T-helper 22 cell (primary cell): ENCODE results near the gene NUB1.

ENCODE experiments used
- DNase-seq: peaks from one replicate; pipeline ENCODE4 v3.0.0-alpha.2; 2020; ENCODE audit warnings: low read depth

Gene NUB1

GRCh38 chr7:151378011-151378410 lies 36.4 kb downstream of the NUB1 start:
- no peak for DNase-seq

GRCh38 chr7:151378496-151379192 lies 37.0 kb downstream of the NUB1 start:
- no peak for DNase-seq

GRCh38 chr7:151379193-151379520 lies 37.5 kb downstream of the NUB1 start:
- DNase-seq = no peak

DNA sequence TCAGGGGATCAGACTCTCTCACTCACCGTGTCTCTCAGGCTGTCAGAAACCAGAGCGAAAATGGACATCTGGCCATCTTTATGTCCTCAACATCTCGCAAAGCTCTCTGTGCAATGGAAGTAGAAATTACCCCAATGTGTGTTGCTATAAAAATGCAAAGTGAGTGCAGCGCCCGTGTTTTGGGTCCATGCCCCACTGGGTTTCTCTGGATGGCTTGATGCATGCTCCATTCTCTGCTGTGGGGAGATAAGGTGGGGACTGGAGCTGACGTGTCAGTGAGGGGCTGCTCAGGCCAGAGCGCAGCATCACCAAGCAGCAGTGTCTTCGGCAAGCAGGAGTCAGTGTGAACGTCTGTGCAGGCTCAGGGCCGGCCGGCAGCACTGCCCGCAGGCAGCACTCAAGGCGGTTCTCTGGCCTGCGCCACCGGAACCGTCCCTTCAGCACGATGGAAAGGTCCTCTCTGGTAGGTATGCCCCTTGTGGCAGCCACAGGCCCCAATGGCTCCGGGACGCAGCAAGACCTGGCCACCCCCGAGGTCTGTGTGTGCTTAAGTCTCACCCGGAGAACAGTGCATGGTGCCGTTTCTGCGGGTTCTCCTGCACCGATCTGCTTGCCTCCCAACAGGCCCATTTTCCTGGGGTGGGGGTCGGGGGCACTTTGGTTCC lies 38.1 kb downstream of the NUB1 start:
- DNase-seq = no peak

DNA sequence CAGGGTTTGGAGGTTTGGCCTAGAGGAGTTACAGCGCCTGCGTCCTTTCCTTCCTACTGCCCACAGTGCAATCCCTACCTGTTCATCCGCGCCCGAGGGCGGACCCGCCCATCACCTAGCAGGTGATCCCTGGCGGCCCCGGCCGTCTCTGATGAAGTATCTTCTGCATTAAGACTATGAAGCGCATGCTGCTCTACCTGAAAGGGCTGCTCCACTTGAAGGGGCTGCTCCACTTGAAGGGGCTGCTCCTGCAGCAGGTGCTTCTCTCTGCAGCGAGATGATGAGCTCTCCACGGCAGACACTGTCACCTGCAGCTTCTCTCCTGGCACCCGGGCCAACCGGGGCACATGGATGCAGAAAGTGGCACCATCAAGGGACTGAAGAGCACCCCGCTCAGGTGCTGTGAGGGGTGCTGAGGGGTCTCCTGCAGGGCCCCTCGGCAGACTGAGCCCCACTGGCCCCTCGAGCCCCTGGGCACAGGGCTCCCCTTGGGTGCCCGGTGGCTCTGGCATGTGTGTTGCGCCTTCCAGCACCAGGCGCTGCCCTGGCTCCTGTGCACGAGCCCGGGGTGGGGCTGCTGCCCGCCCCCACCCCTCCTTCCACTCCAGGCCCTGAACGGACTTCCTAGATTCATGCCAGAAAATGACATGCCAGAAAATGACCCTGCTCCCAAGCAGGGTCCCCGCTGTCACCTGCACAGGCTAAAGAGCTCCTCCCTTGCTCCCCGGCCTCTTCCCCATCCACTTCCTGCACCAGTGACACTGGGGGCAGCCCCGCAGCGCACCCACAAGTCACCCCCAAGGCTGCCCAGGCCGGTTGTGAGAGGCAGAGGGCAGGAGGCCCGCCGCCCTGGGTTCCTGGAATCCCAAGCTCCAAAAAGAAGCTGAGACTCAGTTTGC lies 38.8 kb downstream of the NUB1 start:
- no peak for DNase-seq

GRCh38 chr7:151381098-151381347 lies 39.4 kb downstream of the NUB1 start:
- no peak for DNase-seq

DNA sequence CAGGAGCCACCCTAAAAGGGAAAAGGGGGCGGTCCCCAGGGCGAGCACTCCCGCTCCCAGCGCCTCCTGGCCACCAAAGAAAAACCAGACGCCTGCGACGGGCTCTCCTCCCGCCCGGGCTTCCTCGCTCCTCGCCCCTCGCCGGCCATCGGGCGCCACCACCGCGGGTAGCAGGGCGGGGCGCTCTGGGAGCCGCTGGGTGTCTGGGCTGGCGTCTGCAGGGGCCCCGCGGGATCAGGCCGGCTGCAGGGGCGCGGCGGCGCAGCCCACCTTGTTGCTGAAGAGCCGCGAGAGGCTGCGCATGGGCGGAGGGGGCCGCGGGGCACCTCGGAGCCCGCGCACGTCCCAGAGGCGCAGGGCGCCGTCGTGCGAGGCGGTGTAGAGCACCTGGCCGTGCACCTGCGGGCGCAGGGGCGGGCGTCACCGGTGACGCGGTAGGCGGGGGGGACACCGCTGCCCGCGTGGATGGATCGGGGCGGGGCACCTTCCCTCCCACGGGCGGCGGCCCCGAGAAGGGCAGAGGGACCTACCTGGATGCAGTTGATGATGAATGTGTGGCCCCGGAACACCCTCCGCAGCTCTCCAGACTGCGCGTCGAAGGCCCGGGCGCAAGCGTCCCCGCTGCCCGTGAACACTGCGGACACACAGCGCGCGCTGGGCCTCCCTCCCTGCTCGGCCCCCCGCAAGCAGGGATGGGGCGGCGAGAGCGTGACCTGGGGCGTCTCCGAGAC lies 39.9 kb downstream of the NUB1 start:
- peak; percentile 80 for DNase-seq

GRCh38 chr7:151382079-151382885 lies 40.7 kb downstream of the NUB1 start:
- DNase-seq = peak; percentile 74

GRCh38 chr7:151383638-151384351 lies 42.2 kb downstream of the NUB1 start:
- DNase-seq = no peak

DNA sequence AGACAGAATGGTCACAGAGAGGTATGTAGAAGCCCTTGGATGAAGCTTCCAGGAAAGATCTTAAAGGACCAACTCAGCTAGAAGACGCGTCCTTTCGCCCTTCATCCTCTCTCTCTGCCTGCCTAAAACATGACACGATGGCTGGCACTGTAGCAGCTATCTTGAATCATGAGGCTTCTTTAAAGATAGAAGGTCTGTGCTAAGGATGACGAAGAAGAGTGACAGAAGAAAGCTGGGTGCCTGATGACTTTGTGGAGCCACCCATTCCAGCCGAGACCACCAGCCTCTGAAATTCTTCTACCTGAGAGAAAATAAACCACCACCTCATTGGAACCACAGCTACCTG lies 42.7 kb downstream of the NUB1 start:
- DNase-seq = no peak

DNA sequence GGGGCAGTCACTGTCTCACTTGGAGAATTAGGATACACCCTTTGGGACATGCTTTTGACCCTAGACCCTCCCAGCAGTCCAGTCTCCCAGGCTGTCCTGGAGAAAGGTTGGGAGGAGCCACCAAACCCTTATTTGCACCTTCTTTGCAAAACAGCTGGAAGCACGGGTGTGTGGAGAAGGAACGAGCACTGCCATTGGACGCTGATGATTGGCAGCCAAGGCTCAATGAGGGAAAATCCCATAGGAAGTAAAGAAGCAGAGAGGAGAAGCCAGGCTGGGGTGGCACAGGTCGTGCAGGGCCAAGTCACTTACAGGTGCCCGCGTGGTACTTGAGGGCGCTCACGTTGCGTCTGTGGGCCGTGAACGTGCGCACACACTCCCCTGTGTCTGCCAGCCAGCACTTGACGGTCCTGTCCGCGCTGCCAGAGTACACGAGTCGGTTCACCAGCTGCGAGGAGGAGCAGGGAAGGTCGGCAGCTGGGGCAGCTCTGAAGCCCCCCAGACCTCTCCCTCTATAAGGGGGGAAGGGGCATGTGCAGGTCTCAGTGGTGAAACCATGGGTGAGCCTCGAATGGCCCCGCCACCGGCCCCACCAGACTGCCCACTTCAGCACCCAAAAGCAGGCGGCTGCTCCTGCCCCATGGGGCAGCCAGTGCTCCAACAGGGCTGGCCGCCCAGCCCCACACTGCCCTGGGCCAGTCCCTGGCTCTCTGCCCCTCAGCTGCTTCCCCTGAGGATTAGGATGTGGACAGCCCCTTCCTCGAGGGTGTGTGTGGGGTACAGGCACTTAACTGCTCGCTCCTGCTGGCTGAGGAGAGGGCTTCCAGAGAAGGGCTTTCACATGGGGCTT lies 43.4 kb downstream of the NUB1 start:
- no peak for DNase-seq

GRCh38 chr7:151385626-151386300 lies 44.2 kb downstream of the NUB1 start:
- no peak for DNase-seq

DNA sequence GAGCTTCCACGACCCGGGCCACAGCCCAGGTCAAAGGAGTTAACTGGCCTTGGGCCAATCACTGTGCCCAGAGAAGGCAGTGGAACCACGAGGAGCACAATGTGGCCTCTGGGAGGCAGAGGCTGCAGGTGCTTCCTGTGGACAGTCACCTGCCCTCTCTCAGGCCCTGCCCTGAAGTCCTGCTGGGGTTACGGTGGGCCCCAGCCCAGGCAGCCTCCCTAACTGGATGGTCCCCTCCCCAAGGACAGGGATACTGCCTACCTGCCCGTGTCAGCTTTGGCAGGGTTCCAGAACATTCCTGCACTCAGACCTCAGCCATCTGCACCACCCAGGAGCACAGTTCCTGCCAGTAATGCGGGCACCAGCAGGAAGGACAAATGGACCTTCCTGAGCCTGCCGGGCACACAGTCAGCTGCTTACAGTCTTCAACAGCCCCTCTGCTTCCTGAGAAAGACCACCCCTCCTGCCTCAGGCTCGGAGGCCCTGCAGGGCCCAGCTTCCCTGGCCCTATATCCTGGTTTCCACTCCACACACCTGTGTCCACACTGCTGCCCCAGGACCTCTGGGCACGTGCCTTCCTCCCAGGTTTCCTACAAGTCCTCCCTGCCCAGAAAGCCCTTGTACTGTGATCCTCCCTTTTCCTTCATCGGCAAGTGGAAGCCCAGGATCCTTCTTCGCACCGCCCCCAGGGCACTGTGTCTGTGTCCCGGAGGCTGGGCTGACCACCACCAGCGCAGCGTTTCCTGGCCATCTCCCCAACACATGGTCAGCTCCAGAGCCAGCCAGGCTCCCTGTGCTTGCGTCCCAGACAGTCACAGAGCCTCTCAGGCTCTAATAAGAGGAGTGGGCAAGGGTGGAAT lies 44.9 kb downstream of the NUB1 start:
- no peak for DNase-seq

DNA sequence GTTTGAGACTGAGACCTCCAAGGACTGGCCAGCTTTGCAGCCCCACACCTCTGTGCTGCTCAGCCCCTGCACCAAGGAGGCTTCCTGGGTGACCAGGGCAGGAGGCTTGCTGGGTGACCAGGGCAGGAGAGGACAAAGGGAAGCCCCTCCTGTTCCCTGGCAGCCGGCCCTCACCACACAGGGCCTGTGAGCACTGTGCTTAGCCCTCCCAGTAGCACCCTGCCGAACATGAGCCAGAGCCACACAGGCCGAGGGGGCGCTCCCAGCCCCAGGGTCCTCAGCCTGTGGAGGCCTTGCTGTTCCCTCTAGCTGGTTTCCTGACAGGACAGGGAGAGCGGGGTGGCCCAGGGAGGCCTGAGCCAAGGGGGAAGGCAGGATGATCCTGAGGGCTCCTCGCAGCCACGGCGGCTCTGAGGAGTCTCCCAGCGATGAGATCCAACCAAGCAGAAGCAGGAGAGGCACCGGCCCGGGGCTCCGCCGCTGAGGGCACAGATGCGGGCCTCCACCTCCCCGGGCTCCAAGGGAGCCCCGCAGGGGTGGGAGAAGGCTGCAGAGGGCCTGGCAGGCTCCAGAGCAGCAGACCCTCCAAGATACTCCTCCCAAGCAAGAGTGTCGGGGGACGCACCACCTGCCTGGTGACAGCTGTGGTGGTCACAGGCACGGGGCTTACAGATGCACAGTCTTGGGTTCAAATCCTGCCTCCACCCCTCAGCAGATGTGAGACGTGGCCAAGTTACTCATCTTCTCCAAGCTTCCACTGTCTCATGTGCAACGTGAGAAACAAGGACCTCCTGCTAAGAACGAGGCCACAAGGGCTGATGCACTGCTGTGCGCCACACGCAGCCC lies 45.8 kb downstream of the NUB1 start:
- no peak for DNase-seq

DNA sequence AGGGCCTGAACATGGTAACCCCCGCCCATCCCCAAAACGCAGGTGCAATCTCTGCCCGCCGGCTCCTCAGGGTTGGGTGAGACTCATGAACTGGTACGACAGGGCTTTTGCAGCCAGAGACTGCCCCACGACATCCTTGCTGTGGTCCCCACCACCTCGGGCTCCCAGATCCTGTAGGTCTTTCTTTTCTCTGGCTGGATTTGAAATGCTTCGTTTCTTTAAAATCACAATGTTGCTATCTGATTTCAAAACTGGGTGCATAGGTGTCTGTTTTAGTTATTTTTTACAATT lies 46.3 kb downstream of the NUB1 start:
- DNase-seq = no peak

- no peak for DNase-seq
Observed at GRCh38 chr7:151388430-151388829, 46.8 kb downstream of the NUB1 start.

DNA sequence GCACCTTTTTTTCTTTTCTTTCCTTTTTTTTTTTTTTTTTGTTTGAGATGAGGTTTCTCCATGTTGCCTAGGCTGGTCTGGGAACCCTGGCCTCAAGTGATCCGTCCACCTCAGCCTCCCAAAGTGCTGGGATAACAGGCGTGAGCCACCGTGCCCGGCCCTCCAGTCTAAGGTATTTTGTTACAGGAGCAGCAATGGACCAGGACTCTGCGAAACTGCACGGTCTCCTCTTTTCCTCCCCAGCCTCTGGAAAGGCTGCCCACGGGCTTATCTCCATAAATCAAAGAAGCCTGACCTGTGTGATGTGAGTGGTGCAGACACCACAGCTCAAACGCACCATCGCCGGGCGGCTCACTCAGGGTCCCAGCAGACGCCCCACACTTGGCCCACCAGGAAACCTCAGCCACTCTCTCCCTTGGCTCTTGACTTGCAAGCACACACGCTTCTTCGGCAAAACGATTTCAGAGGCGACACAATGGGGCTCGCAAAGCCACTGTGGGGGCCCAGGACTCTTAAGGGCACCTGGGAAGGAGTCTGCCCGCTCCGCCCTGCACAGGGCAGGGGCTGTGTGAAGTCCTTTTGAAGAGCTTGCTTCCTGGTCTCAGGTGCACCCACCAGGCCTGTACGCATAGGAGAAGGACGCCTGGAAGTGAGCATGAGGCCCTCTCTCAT lies 47.6 kb downstream of the NUB1 start:
- DNase-seq = no peak
